GM12873 (cell line): Measurements from ENCODE around the gene JAML.

Experiments
- CTCF ChIP-seq: IDR thresholded peaks from 2 replicates; pipeline ENCODE4 v1.5.1; 2012; ENCODE audit warnings: low read depth, mild to moderate bottlenecking, moderate library complexity, low read length, control low read depth; ENCODE audit not compliant: insufficient read depth; ENCODE audit errors: missing control alignments

JAML gene

GRCh38 chr11:118232659-118233058 lies 7.8 kb upstream of the JAML start:
- no peak for TF ChIP-seq CTCF

- TF ChIP-seq CTCF = no peak
Observed at GRCh38 chr11:118231461-118231860, 6.7 kb upstream of the JAML start.

- TF ChIP-seq CTCF = no peak
Observed at GRCh38 chr11:118230088-118230487, 5.3 kb upstream of the JAML start.

- TF ChIP-seq CTCF = no peak
Observed at GRCh38 chr11:118229274-118229847, 4.5 kb upstream of the JAML start.

GRCh38 chr11:118227865-118228785 lies 3.3 kb upstream of the JAML start:
- TF ChIP-seq CTCF = no peak

- TF ChIP-seq CTCF = no peak
Observed at GRCh38 chr11:118226781-118227180, 2.0 kb upstream of the JAML start.

- TF ChIP-seq CTCF = no peak
Observed at GRCh38 chr11:118226296-118226695, 1.5 kb upstream of the JAML start.
